GM18508 (cell line): ENCODE results near the gene TMEM82.

Source experiments
- ATAC-seq: cut with Tn5 transposase; IDR thresholded peaks from one replicate; pipeline ENCODE4 v1.9.1; 2021; ENCODE audit warnings: moderate number of reproducible peaks; ENCODE audit not compliant: insufficient read depth, unreplicated experiment

Gene TMEM82

DNA sequence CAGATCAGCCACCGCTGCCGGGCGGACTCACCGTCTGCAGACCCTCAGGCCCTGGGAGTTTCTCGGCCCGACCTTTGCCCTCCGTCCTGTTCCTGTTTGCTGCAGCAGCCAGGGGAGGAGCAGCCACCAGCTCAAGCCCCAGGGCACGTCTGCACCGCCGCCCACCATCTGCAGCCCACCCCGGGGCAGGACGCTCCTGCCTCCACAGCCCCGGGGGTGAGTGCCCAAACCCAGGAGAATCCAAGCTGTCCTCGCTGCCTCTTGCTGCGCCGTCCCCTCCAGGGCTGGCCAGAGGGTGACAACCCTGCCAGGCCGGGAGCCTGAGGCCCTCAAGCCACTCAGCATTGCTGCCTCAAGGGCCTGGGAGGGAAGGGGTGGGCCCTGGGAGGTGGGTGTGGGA lies 7.4 kb upstream of the TMEM82 start:
- no peak for ATAC-seq

DNA sequence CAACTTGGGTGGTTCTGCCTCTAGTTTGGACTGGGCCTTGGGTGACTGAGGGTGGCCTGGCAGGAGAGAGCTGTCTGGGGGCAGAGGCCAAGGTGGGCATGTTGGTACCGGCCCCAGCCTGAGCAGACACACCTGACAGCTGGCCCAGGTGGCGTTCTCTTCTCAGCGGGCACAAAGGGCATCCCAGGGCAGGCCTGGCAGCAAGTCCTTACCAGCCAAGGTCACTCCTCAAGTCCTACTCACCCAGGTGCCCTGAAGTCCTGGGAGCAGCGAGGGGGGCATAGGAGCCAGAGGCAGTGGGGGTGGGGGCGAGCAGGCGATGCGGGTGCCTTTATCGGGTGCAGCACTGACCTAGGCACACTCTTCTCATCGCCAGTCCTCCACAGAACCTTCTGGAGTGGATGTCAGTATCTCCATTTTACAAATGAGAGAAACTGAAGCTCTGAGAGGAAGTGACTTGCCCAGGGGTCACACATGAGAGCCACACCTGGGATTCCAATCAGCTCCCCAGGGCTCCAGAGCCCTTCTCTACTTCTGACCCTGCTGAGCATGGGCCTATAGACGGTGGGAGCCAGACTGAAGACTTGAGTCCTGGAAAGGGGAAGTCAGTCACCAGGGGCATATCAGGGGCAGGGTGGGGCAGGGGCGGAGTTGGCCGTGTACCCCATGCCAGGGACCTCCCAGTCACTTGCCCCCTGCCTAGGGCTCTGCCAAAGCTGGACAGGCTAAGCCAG lies 6.8 kb upstream of the TMEM82 start:
- no peak for ATAC-seq

DNA sequence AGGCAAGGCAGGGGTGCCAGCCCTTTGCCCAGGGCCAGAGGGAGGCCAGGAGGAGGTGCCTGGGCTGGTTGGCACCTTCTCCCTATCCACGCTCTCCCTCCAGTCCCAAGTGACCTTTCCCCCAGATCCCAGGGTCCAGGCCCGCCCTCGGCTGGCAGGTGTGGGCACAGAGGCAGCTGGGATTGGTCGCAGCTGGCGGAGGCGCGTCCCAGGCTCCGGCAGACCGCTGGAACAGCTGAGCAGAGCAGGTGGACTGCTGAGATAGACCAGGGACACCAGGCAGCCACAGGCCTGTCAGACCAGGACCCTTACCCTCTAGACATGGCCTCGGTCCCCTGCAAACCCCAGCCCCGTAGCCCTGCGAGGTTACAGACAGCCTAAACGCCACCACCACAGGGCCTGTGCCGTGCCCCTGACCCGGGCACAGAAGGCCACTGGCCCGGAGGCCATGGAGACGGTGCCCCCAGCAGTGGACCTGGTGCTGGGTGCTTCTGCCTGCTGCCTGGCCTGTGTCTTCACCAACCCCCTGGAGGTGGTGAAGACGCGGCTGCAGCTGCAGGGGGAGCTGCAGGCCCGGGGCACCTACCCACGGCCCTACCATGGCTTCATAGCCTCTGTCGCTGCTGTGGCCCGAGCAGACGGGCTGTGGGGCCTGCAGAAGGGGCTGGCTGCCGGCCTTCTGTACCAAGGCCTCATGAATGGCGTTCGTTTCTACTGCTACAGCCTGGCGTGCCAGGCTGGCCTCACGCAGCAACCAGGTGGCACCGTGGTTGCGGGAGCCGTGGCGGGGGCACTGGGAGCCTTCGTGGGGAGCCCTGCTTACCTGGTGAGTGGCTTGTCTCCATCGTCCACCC lies 6.0 kb upstream of the TMEM82 start, which contains the start of gene SLC25A34:
Gene SLC25A34, plus strand, starts transcription at position 221 of the 854 bp plus-strand sequence. Its CDS starts 228 bp downstream, at position 449.
- ATAC-seq, result no peak

DNA sequence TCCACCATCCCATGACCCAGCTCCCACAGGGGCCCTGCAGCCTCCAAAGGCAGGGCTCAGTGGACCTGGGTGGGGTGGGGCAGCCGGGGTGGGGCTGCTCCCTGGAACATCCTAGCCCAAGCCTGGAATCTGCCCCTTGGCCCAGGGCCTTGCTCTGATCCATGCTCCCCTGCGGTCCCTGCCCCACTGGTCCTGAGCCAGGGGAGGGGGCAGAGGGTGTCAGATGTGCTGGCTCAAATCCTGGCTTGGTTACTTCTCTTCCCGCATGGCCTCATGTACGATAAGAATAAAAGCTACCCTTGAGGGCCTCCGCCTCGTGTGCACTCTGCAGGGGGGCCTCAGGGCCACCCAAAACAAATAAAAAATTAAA lies 5.4 kb upstream of the TMEM82 start:
- ATAC-seq, result no peak

DNA sequence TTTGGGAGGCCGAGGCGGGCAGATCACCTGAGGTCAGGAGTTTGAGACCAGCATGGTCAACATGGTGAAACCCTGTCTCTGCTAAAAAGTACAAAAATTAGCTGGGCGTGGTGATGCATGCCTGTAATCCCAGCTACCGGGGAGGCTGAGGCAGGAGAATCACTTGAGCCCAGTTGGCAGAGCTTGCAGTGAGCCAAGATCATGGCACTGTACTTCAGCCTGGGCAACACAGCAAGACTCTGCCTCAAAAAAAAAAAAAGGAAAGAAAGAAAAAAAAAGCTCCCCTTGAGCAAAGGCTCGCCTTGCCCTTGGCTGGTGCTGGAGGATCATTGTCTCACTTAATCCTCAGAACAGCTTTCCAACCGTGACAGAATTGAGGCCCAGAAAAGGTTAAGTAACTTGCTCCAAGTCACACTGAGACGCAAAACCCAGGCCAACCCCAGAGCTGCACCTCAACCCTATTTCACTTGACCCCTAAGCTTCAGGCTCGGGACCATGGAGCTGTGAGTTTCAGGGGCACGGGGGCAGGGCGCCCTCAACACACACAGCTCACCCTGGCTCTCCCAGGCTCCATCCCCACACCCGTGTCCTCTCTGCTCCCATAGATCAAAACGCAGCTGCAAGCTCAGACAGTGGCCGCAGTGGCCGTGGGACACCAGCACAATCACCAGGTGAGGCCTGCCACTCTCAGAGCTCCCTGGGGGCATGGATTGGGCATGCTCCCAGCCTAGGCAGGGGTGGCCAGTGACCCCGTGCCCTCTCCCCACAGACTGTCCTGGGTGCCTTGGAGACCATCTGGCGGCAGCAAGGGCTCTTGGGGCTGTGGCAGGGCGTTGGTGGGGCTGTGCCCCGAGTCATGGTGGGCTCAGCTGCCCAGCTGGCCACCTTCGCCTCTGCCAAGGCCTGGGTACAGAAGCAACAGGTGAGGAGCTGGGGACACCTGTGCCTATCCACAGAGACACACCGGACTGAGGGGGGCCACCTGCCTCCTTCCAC lies 4.7 kb upstream of the TMEM82 start:
- no peak for ATAC-seq

DNA sequence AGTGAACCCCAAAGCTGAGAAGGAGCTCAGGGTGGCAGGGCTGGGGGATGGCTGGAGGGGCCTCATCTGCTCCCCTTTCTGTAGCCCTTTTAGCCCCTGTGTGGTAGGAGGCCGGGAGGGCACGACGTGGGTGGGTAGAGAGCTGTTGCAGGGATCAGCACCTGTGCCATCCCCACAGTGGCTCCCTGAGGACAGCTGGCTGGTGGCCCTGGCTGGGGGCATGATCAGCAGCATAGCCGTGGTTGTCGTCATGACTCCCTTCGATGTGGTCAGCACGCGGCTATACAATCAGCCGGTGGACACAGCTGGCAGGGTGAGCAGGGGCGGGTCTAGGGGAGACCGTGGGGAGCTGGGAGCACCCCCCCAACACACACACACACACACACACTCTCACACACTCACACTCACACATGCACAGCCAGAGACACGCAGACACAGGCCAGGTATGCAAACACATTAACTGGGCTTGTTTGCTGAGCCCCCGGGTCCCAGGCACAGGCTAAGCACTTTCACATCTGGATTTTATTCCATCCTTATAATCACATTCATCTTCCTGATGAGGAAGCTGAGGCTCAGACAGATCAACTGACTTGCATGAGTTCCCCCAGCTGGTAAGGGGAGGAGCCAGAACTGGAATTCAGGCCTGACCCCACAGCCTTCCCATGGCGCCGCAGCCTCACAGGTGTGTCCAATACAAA lies 3.7 kb upstream of the TMEM82 start:
- ATAC-seq, result no peak

DNA sequence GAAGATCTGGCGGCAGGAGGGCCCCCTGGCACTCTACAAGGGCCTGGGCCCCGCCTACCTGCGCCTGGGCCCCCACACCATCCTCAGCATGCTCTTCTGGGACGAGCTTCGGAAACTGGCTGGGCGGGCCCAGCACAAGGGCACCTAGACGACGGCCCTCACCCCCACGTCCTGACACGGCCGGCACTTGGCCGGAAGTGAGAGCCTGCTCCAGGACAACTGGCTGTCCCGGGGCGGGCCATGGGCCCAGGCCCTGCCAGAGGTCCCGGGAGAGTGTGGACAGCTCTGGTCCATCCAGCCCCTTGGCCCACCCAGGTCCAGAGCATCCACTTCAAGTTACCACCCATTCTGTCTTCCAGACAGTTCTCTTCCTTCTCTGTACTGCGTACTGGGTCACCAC lies 3.0 kb upstream of the TMEM82 start:
- no peak for ATAC-seq

DNA sequence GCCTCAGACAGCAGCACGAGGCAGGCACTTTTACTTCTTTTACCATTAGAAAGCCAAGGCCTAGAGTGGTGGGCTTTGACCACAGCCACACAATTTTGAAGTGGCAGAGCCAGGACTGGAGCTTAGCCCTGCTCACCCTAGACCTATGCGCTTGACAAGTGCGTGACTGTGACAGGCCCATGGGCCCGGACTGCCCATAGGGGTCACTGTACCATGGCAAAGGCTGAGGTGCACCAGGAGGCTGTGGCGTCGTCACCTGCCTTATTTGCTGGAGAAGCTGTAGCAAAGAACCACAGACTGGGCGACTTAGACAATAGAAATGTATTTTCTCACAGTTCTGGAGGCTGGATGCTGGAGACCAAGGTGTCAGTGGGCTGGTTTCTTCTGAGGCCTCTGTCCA lies 2.6 kb upstream of the TMEM82 start:
- ATAC-seq, result no peak

DNA sequence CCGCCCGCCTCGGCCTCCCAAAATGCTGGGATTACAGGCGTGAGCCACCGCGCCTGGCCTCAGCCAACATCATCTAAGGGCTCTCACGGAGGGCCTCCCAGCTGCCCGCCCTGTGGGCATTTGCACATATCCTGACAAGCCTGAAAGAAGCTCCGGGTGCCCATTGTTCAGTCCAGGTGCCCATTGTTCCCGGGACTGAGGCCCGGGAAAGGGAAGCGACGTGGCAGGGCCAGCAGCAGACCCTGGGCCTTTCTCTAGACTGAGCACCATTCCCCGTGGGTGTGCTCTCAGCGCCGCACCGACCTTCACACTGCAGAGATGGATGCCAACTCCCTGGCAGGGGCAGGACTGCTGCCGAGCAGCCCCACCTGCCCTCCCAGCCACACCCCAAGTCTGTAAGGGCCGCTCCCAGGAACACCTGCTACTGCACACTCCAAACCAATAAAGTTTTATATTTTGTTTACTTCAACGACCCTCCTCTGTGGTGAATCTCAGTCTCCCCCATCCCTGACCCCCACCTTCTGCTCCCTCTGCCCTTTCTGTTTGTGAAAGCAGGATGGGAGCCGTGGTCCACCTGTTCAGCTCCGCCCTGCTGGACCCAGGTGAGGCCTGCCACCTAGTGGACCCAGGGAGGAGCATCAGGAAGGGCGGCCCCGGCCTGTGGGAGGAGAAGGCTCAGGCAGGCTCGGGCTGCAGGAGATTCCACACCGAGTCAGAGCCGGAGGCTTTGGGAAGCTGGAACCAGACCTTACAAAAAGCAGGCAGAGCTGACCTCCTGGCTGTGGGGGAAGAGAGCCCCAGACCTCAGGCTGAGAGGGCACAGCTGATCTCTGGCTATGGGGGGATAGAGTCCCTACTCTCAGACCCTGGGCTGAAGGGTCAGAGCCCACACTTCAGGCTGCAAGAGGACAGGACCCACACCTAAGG lies 1.1 kb upstream of the TMEM82 start:
- ATAC-seq, result no peak

DNA sequence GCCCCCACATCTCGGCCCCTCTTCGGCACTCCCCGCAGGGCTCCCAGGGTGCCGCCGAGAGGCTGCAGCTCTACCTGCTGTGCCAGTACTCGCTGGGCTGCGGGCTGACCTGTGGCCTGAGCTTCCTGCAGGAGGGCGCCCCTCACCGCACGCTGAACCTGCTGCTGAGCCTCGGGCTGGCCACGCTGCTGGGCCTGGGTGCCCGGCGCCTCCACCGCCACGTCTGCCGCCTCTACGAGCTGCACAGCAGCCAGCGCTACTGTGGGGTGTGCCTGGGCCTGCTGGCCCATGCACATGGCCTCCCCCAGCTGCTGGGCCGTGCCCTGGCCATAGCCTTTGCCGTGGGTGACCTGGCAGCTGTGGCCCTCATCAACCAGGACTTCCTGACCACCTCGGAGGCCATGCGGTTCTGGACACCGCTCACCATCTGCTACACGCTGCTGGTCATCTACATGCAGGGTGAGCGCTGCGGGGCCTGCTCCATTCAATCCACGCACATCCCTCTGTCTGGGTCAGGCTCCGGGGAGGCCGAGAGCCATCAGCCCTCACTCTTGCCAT lies 1.9 kb downstream of the TMEM82 start:
- no peak for ATAC-seq

DNA sequence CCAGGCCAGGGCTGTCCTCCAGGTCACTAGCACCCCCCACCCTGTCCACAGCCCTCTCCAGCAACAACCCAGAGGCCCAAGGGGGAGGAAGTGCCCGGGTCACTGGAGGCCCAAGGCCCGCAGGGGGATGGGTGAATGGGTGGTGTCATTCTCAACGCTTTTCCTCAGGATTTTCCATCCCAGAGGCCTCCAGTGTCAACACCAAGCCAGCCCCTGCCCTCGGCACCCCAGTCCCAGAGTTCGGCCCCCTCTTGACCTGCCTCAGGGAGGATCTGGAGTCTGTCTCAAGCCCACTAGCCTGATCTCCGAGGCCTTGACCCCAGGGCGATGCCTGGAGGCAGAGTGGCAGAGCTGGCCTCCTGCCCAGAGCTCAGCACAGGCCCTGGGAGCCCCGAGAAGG lies 5.1 kb downstream of the TMEM82 start:
- no peak for ATAC-seq

DNA sequence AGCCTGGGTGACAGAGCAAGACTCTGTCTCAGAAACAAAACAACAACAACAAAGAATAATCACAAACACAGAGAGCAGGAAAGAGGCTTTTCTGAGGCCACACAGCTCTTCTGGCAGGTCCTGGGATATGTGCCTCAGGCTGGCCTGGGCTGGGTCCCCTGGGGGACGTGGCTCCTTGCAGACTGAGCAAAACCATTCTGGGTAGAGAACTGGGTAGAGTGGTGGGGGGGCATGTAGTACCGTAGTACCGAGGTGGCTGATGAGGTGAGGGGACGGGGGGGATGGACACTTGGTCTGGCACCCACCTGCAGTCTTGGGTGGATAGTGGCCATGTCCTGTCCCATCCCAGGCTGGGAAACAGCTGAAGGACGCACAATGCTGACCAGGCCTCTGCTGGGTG lies 6.0 kb downstream of the TMEM82 start:
- ATAC-seq, result no peak

DNA sequence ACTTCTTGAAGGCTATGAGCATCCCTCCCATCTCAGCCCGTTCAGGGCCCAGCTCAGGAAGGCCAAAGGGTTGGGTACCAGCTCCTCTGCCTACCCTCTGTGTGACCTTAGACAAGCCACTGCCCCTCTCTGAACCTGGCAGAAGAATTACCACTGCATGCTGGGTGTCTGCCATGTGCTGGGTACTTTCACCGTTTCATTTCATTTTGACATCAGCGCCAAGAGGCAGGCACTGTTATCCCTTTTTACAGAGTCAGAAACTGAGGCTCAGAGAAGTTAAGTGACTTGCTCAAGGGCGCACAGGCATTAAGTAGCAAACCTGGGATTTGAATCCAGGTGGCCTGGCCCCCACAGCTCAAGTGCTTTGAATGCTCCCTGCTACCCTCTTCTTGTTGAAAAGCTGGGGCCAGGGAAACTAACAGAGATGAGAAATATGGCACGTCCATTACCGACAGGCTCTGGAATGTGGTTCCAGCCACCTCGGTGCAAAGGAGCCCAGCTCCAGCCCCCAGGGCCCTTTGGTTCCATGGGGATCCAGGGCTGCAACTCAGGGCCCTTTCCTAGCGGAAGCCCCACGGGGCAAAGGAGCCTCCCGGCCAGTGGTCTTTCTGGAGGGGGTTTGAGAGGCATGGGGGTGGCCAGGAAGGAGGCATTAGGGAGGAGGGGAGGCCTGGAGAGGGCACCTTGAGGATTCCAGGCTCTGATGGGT lies 6.5 kb downstream of the TMEM82 start:
- ATAC-seq, result no peak

DNA sequence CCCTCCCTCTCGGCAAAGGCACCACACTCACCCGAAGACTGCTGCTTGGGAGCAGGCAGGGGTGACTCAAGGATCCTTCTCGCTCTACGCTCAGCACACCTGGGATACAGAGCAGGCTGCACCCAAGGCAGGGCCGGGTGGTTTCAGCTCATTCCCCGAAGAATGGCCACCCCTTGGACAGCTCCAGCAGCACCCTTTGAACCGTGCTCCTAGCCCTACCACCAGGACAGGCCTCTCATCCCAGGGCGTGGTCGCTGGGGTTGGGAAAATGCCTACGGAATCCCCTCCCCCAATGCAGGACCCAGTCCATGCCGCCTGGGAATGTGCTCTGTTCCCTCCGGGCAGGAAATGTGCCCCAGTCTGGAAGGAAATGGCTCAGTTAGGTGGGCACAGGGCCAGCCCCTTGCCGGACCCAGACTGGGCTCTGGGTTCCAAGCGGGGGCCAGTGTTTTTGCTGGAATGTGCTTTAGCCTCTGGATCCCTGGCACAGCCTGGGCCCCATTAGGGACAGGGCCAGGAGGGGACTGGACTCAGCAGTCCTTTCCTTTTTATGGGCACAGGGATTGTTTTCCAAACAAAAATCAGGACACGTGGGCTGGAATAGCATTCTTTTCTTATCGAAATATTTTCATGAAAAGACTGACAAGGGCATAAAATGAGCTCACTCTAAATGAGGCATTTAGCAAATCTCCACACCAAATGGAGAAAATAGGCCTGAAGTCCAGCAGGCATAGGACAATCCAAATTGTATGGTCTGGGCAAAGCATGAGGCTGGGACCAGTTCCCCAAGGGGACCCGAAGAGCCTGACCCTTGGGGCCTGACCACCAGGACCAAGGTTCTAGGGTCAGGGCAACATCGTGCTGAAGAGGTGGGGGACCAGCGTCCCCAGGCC lies 7.3 kb downstream of the TMEM82 start:
- no peak for ATAC-seq

DNA sequence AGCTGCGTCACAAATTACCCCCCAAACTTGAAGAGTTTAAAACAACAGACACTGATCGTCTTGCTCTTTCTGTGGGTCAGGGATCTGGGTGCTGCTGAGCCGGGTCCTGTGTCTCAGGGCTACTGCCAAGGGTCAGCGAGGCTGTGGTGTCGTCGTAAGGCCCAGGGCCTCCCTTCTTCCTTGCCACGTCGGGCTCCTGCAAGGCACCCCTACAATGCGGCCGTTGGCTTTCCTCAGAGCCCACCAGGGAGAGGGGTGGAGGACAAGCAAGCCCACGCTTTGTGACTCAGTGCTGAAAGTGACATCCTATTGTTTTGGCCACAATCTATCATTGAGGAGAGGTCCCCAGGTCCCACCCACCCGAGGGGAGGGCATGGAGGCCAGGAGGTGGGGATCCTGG lies 8.6 kb downstream of the TMEM82 start:
- no peak for ATAC-seq

DNA sequence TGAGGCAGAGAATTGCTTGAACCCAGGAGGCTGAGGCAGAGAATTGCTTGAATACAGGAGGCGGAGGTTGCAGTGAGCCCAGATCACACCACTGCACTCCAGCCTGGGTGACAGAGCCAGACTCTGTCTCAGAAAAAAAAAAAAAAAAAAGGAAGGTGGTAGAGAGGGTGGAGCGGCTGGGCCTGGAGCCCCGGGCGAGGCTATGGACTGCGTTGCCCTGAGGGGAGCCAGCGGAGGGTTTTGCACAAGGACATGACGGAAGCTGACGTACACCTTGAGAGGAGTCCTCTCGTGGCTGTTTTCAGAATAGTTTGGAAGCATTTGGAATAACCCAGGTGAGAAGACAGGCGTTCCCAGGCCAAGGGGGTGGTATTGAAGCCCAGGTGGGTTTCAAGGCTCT lies 9.4 kb downstream of the TMEM82 start:
- ATAC-seq, result no peak

DNA sequence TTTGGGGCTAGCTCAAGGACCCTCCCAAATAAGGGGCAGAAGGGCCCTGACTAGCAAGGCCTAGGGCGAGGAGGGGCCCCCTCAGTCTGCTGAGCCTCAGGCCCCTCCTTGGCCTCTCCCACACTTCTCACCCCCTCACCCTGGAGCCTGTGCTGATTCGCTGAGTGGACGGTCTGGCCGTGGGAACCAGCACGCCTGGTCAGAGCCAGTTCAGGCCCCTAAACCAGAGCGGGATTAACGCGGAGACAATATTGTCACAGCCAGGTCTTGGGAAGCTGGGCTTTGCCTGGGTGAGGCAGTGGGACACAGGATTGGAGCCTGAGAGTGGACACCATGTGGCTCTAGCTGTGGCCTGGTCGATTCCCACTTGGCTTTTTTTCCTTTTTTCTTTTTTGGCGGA lies 11.5 kb downstream of the TMEM82 start:
- no peak for ATAC-seq
